Measurements from ENCODE around the gene SIX5. TPM values are rescaled to one million over a fixed set of nuclear protein-coding genes. Genes with fewer than 3 reads are reported as not detected.

The SIX5 gene
- total and polyA plus RNA-seq, 9 of the 15 experiments (the other 6 are each of a cell fraction or from before 2014, with no cell fraction given), result 1.4 to 17.2 (median 7.4) TPM; not detected in 2

GRCh38 chr19:45805719-45806118, 36.7 kb upstream of the SIX5 start (continued):
- TF ChIP-seq ELF1 (tag; IDR thresholded peaks at IDR 0.05), result no peak
- peak; percentile 99 for TF ChIP-seq BCOR (IDR thresholded peaks at IDR 0.05)
- TF ChIP-seq ZC3H8 (IDR thresholded peaks at IDR 0.05), result no peak
- TF ChIP-seq ZKSCAN1 (IDR thresholded peaks at IDR 0.05; ENCODE audit: low read depth, low read length), result no peak
- no peak for TF ChIP-seq IRF2 (CRISPR knock-in tag; IDR thresholded peaks at IDR 0.05)

- H3K79me2 ChIP-seq (ENCODE audit: control insufficient read depth, insufficient read depth, low read length), result no peaks in the 10 kb centered on the region
- POLR2A ChIA-PET, result interaction anchor here (2.0 kb wide), 1 partner anchor 12 kb away, joined by 6 read pairs; the partner anchor contains the start of gene DMWD
- TF ChIP-seq SETDB1 (IDR thresholded peaks at IDR 0.05; ENCODE audit: low read length) (no peak), TFAP4 (CRISPR knock-in tag; IDR thresholded peaks at IDR 0.05; ENCODE audit: borderline replicate concordance) (0 out of 2 replicates have a peak, but pooled peaks have one; percentile 21), SIRT6 (IDR thresholded peaks at IDR 0.05; ENCODE audit: low read depth, low read length) (no peak), ZNF586 (CRISPR knock-in tag; conservative IDR thresholded peaks at IDR 0.05) (no peak), ZNF24 (IDR thresholded peaks at IDR 0.05) (no peak), KAT7 (CRISPR knock-in tag; IDR thresholded peaks at IDR 0.05; ENCODE audit: borderline replicate concordance) (no peak)
- BruUV-seq (replicated peaks), result no TSS peak
- no peaks in the 10 kb centered on the region for H3K9me1 ChIP-seq (ENCODE audit: control insufficient read depth, insufficient read depth, low read length)
- H3K27me3 ChIP-seq (ENCODE audit: control insufficient read depth in 2 of 2, insufficient read depth in 2 of 2, low read length in 2 of 2), result no peaks in the 10 kb centered on the region
- no peak overlapping the region for H3K4me3 ChIP-seq
- 0 out of 4 replicates have a peak overlapping the region, but pooled peaks of 1 of the 2 experiments have one; percentile 58 for H3K9ac ChIP-seq (ENCODE audit: insufficient read depth in 1 of 2, low read depth in 2 of 2, low read length in 2 of 2)
- in situ Hi-C loops (cut with MboI), result loop anchor here (10.0 kb wide), 1 partner anchor 200 kb away; no protein-coding TSS in a partner anchor
- intact Hi-C loops (cut with micrococcal nuclease), result no loop called here
- H3K9me3 ChIP-seq (replicated peaks; ENCODE audit: control insufficient read depth, insufficient read depth, low read depth, low read length), result no peaks in the 10 kb centered on the region
- H3K4me2 ChIP-seq (ENCODE audit: insufficient read depth, low read length), result no peak overlapping the region
- no peak overlapping the region for H3K27ac ChIP-seq (ENCODE audit: extremely low read depth, low read depth, low read length)
- WGBS (ENCODE audit: insufficient coverage, low coverage, missing lambda C conversion rate), result 72% methylated on average over 8 of the region's 8 CpGs
- FAIRE-seq (no peak), DNase-seq (ENCODE audit: extremely low read depth in 1 of 4, low spot score in 3 of 4) (no peak), ATAC-seq (no peak)
- no peaks in the 10 kb centered on the region for H4K20me1 ChIP-seq (replicated peaks; ENCODE audit: control insufficient read depth, insufficient read depth, low read length)
- no peak overlapping the region for H2AFZ ChIP-seq (ENCODE audit: low read depth, low read length)
- H3K36me3 ChIP-seq (ENCODE audit: control insufficient read depth, insufficient read depth, low read length), result no peaks in the 10 kb centered on the region
- CTCF ChIA-PET (ENCODE audit: low intra/inter-chr PET ratio), result no interaction called here
- H3K4me1 ChIP-seq (replicated peaks in 1 of 2; ENCODE audit: control insufficient read depth in 2 of 2, insufficient read depth in 2 of 2, low read length in 2 of 2), result peaks cover 10 to 31% of the 10 kb centered on the region in 2 experiments; a peak in 4 of 5 replicates
Observed at GRCh38 chr19:45804959-45805230, 35.8 kb upstream of the SIX5 start.
